Fibroblast of pulmonary artery (primary cell): ENCODE results near the gene NLRC5.
"Not testable (repeated sequence)": the region's sequence is repeated elsewhere in the genome, so short reads cannot be mapped to it uniquely, and the experiment has no call there.

Source experiments
- DNase-seq: peaks from one replicate; pipeline ENCODE4 v3.0.0-alpha.2; 2010; ENCODE audit warnings: low read depth
- H3K4me3 ChIP-seq: replicated peaks from 2 replicates; pipeline ENCODE4 v1.5.1; 2011; ENCODE audit warnings: low read depth, mild to moderate bottlenecking, control low read depth, low read length, moderate library complexity
- TF ChIP-seq, protein P1 (sequence below): IDR thresholded peaks from 2 replicates; pipeline ENCODE4 v1.5.1; 2011; ENCODE audit warnings: mild to moderate bottlenecking, control low read depth, low read length, inconsistent platforms; ENCODE audit errors: missing control alignments

The NLRC5 gene

DNA sequence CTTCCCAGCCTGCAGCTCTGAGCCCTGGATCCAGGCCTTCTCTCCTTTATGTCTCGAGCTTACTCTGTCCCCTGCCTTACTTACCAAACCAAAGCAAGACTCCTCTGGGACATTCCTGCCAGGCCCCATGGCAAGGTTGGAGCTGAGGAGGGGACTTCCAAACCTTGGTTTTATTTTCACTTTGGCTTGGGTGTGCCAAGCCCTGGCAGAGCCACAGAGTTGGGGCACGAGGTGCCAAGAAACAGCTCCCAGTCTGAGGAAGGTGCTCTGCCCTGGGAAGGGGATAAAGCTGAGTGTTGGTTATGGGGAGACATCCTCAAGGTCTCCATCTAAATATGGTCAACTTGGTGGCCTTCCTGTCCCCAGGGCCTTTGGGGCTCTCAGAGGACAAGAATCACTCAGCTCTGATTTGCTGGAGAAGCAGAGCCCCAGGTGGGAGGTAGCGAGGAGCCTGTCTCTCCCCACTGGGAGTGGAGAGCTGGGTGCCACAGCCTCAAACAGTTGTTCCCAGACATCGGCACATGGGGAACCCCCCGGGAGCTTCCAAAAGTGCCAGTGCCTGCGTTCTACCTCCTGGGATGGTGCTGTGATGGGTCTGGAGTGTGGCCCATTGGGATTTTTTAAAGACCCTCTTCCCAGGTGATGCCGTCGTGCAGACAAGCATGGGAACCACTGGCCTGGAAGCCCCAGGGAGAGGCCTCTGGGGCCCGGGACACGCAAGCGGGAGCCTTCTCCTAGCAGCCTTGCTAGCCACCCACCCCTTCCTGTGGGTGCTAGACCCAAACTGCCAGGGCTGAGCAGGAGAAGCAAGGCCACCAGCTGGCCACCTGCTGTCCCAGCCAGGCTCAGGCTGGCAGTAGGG is 10.3 kb downstream of the NLRC5 start:
- TF ChIP-seq, protein P1, sequence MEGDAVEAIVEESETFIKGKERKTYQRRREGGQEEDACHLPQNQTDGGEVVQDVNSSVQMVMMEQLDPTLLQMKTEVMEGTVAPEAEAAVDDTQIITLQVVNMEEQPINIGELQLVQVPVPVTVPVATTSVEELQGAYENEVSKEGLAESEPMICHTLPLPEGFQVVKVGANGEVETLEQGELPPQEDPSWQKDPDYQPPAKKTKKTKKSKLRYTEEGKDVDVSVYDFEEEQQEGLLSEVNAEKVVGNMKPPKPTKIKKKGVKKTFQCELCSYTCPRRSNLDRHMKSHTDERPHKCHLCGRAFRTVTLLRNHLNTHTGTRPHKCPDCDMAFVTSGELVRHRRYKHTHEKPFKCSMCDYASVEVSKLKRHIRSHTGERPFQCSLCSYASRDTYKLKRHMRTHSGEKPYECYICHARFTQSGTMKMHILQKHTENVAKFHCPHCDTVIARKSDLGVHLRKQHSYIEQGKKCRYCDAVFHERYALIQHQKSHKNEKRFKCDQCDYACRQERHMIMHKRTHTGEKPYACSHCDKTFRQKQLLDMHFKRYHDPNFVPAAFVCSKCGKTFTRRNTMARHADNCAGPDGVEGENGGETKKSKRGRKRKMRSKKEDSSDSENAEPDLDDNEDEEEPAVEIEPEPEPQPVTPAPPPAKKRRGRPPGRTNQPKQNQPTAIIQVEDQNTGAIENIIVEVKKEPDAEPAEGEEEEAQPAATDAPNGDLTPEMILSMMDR = no peak
- no peak for DNase-seq
- H3K4me3 ChIP-seq = no peak overlapping the region

DNA sequence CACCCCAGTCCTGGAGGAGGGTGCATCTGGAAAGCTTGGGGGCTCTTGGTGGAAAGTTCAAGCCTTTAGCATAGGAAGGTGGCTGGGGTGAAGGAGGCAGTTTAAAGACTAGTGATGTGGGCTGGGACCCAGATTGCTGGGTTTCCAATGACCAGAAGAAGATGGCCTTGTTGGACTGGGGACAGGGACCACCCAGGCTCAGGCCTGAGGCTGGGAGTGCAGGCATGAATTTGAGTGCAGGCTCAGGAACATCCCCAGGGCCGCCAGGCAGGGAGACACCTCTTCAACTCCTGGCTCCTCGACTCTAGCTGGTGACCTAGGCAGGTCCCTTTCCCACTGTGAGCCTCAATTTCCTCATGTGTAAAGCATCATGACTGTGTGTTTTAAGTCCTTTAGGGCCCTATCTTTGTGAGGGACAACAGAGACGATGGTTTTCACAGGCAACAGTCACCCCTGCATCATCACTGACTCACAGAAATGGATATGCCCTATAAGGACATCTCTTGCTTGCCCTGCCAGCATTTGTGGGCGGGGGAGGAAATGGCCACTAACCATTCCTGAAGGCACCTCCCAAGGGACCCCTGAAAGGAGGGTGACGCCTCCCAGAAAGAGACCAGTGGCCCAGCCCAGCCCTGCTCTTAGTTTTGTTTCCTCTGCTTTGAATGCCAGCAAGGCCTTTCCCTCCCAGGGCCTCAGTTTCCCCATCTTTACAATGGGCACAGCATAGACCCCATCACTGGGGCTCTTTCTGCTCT is 11.1 kb downstream of the NLRC5 start:
- DNase-seq = peak; percentile 92
- TF ChIP-seq, protein P1 = no peak
- no peak overlapping the region for H3K4me3 ChIP-seq

DNA sequence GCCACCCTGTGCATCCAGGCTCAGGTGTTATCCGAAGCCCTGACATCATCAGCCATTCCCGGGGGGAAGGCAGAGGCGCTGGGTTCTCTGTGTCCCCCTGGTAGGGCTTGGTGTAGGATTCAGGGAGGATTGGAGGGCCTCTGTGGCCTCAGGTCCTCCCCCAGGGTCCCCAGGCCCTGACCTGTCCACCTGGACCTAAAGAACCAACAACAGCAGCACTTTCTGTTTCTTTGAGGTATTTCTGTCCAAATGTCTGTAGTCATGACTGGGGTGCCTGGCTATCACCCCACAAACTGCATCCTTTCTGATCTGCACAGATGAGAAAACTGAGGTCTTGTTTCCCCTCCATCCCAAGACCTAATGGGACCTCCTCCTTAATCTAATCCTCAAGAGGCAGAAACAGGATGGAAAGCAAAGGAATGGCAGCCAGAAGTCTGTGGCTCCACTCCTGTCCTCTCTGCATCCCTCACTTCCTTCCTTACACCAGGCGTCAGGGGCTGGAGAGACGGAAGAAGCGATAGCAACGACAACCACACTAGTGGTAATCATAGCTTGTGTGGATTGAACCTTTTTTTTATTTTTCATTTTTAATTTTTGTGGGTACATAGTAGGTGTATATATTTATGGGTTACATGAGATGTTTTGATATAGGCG is 11.8 kb downstream of the NLRC5 start:
- TF ChIP-seq, protein P1 = no peak
- no peak for DNase-seq
- H3K4me3 ChIP-seq = no peak overlapping the region

DNA sequence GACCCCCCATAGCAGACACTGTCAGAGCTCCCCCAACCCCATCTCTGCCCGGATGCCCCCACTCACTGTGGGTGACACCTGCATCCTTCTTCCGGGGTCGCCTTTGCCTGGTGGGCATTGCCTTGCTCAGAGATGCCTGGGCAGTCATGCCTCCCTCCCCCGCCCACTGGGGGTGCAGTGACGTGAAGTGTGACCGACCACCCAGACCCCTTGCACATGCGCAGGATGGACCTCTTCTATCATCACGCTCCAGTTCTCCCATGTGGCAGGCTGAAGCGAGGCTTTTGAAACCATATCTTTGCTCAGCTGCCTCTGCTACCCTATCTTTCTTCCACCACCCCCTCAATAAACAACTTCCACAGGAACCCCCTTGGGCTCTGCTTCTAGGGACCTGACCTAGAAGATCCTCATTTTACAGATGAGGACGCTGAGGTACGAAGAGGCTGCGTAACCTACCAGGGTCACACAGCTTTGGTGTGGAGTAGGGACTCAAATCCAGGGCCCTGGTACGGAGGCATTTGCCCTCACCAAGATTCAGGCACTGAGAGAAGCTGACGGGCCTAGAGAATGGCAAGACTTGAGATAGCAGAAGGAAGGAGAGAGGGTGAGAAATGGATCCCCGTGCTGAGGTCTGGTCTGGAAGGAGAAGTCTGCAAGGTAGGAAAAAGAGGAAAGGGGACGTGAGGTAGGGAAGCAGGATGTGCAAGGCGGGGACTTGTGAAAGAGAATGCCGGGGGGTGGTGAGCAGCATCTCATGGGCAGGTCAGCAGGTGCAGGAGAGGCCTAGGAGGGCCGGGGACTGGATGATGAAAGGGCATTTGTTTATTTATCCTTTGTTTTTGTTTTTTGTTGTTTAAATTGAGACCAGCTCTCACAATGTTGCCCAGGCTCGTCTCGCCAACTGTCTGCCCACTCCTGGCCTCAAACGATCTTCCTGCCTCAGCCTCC is 14.4 kb downstream of the NLRC5 start:
- no peak for DNase-seq
- TF ChIP-seq, protein P1 = no peak
- no peak overlapping the region for H3K4me3 ChIP-seq

DNA sequence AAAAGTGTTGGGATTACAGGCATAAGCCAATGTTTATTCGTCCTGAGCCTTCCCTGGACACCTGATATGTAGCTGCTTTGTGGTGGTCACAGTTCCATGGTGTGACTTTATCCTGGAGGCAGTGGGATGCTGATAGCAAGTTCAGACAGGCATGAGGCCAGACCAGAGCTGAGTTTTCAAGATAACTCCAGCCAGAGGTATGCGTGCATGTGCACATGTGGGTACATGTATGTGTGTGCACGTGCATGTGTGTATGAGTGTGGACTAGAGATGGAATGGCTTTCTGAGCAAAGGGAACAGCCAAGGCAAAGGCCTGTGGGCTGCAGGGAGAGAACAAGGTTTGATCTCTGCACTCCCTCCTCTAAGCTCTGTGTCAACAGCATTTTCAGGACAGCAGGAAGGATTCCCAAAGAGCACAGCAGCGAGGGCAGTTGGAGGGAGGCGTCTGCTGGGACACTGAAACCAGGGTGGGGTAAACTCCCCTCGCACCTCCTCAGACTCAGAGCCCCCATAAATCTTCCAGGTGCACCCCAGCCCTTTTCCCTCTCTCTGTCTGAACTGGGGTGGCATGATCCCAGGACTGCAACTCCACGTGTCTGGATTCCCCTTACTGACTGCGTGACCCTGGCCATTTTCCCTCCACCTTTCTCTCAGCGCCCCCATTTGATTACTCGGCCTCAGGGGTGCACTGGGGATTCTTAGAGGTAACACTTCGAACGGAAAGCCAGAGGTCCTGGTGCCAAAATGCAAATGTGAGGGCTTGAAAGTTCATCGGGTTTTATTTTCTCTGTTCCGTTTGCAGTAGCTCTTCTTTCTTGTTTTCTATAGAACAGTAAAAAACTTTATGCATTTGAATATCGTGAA is 15.3 kb downstream of the NLRC5 start:
- TF ChIP-seq, protein P1 = no peak
- no peak for DNase-seq
- H3K4me3 ChIP-seq = no peak overlapping the region

DNA sequence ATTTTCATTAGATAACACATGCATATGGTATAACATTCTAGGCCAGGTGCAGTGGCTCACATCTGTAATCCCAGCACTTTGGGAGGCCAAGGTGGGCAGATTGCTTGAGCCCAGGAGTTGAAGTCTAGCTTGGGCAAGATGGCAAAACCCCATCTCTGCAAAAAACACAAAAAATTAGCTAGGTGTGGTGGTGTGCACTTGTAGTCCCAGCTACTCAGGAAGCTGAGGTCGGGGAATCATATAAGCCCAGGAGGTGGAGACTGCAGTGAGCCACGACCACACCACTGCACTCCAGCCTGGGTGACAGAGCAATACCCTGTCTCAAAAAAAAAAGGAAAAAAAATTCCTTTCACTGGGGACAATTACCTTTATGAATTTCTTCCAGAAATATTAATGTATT is 16.2 kb downstream of the NLRC5 start:
- not testable (repeated sequence) for H3K4me3 ChIP-seq, DNase-seq
